ENCODE measurements around the gene KCNIP4. TPM values are rescaled to one million over a fixed set of nuclear protein-coding genes. Genes with fewer than 3 reads are reported as not detected.

The KCNIP4 gene
- total and polyA plus RNA-seq, 2 of the 8 experiments (the other 6 are each of a cell fraction or from before 2014, with no cell fraction given) = 0.06 TPM; not detected in 1

DNA sequence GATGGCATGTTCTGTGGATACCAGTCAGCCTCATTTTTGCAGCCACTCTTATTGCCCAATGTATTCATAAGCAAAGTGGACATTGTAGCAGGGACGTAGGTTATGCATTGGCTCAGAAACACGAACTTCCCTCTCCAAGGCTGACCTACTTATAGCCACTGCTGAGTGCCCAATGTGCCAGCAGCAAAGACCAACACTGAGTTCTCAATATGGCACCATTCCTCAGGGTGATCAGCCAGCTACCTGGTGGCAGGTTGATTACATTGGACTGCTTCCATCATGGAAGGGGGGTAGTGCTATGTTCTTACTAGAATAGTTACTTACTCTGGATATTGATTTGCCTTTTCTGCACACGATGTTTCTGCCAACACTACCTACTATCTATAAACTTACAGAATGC, 306.9 kb downstream of the KCNIP4 start:
- Histone ChIP-seq H3K4me1 (replicated peaks in 1 of 4; ENCODE audit: control insufficient read depth in 3 of 4, insufficient read depth in 4 of 4, low read length in 3 of 4) (no peaks in the 10 kb centered on the region), H2BK120ac (replicated peaks; ENCODE audit: low read depth, low read length) (no peak overlapping the region), H3K4me2 (ENCODE audit: insufficient read depth in 1 of 2, low read depth in 2 of 2, low read length in 2 of 2) (no peak overlapping the region), H3K4ac (replicated peaks; ENCODE audit: insufficient read length, low read depth, low read length) (no peak overlapping the region), H4K8ac (ENCODE audit: extremely low read depth, insufficient read depth, low read length) (no peak overlapping the region), H3K23ac (ENCODE audit: insufficient read length) (no peak overlapping the region), H3K9me3 (ENCODE audit: insufficient read depth in 2 of 2, low read depth in 1 of 2, low read length in 1 of 2) (no peaks in the 10 kb centered on the region), H2BK5ac (ENCODE audit: low read depth, low read length) (no peak overlapping the region), H4K5ac (ENCODE audit: insufficient read length, low read depth, low read length) (no peak overlapping the region), H3K23me2 (ENCODE audit: low read depth, low read length) (no peaks in the 10 kb centered on the region), H3K27ac (ENCODE audit: low read depth, low read length) (no peak overlapping the region), H3K4me3 (ENCODE audit: extremely low read depth in 1 of 4, insufficient read depth in 2 of 4, low read depth in 3 of 4, low read length in 4 of 4) (no peak overlapping the region), H3K9ac (replicated peaks in 1 of 4; ENCODE audit: extremely low read depth in 1 of 4, low read depth in 3 of 4, low read length in 3 of 4) (no peak overlapping the region), H3K18ac (ENCODE audit: extremely low read depth, low read length) (no peak overlapping the region), H3K79me2 (ENCODE audit: control insufficient read depth in 1 of 2, insufficient read depth in 2 of 2, low read length in 2 of 2) (no peaks in the 10 kb centered on the region), H2AK5ac (ENCODE audit: low read depth, low read length) (no peak overlapping the region), H2BK12ac (ENCODE audit: low read depth, low read length) (no peak overlapping the region), H4K20me1 (replicated peaks in 1 of 2; ENCODE audit: control insufficient read depth in 1 of 2, insufficient read depth in 2 of 2, low read length in 2 of 2) (no peaks in the 10 kb centered on the region), H4K91ac (replicated peaks; ENCODE audit: insufficient read length, low read length) (no peak overlapping the region), H3K79me1 (ENCODE audit: low read depth, low read length) (no peaks in the 10 kb centered on the region), H3K36me3 (ENCODE audit: control insufficient read depth in 2 of 4, insufficient read depth in 4 of 4, low read length in 3 of 4) (no peaks in the 10 kb centered on the region), H2BK20ac (ENCODE audit: low read length) (no peak overlapping the region), H3K14ac (ENCODE audit: insufficient read length) (no peak overlapping the region), H2BK15ac (ENCODE audit: low read length) (no peak overlapping the region), H2AFZ (ENCODE audit: low read length) (no peak overlapping the region), H3K27me3 (replicated peaks in 1 of 4; ENCODE audit: control insufficient read depth in 3 of 4, extremely low read depth in 1 of 4, insufficient read depth in 3 of 4, low read length in 3 of 4) (no peaks in the 10 kb centered on the region), H3K56ac (replicated peaks; ENCODE audit: insufficient read length, low read depth, low read length) (no peak overlapping the region)
- ChIA-PET CTCF (ENCODE audit: partially characterized antibody) (no interaction called here), POLR2A (ENCODE audit: partially characterized antibody) (no interaction called here)
- no peak for DNase-seq (ENCODE audit: low read depth in 1 of 2, low spot score in 2 of 2)
- WGBS, 2 experiments (ENCODE audit: extremely low coverage in 1 of 2, insufficient coverage in 1 of 2, insufficient read length in 1 of 2, insufficient replicate concordance in 2 of 2, low coverage in 1 of 2, low lambda C conversion rate in 2 of 2, missing lambda C conversion rate in 1 of 2) = 97% methylated on average over 3 of the region's 3 CpGs; no CpG with 5 or more reads in 1 of the 2 experiments
- TF ChIP-seq FOSL1 (IDR thresholded peaks at IDR 0.05; ENCODE audit: insufficient read depth, low read depth, low read length) (no peak), SRF (IDR thresholded peaks at IDR 0.05; ENCODE audit: low read depth, low read length) (no peak), SUZ12 (IDR thresholded peaks at IDR 0.05; ENCODE audit: low read length) (no peak), GTF2F1 (IDR thresholded peaks at IDR 0.05; ENCODE audit: borderline replicate concordance, low read depth, low read length) (no peak), EZH2 (IDR thresholded peaks at IDR 0.05; ENCODE audit: low read depth, low read length, severe bottlenecking) (no peak), POLR2A (IDR thresholded peaks at IDR 0.05; ENCODE audit: control extremely low read depth in 1 of 2, low read depth in 2 of 2, low read length in 2 of 2) (no peak), BRCA1 (IDR thresholded peaks at IDR 0.05; ENCODE audit: low read depth, low read length) (no peak), USF2 (IDR thresholded peaks at IDR 0.05; ENCODE audit: low read length) (no peak), ASH2L (IDR thresholded peaks at IDR 0.05; ENCODE audit: low read length) (no peak), CEBPB (IDR thresholded peaks at IDR 0.05; ENCODE audit: low read depth, low read length) (no peak)
- no peak for FAIRE-seq

All from H1 (cell line).